Retinal pigment epithelial cell (primary cell): ENCODE measurements around the gene STX19.

ENCODE experiments used
- DNase-seq: peaks from one replicate; pipeline ENCODE4 v3.0.0-alpha.2; 2010; ENCODE audit warnings: low read depth
- H3K4me3 ChIP-seq: 2 replicates; pipeline ENCODE4 v1.5.1; 2011; ENCODE audit warnings: mild to moderate bottlenecking, low read length, control low read depth, moderate library complexity
- TF ChIP-seq, protein P1 (sequence below): conservative IDR thresholded peaks from 2 replicates; pipeline ENCODE4 v1.5.1; 2011; ENCODE audit warnings: low read depth, low read length, control low read depth, inconsistent platforms

Gene STX19

DNA sequence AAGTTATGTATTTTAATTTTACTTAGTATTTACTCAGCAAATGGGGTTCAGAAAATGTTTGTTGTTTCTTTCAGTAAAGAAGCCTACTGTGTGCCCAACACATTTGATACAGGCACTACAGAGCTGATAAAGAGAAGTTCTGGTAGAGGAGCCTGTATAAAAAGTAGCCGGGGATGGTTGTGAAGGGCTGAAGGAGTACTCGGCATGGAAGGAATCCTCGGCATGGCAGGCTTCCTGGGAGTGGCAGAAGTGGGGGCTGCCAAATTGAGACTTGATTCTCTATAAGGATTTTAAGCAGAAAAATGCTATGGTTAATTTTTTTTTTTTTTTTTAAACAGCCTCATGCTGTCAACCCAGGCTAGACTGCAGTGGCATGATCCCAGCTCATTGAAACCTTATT is 39.2 kb downstream of the STX19 start:
- DNase-seq = no peak
- TF ChIP-seq, protein P1, sequence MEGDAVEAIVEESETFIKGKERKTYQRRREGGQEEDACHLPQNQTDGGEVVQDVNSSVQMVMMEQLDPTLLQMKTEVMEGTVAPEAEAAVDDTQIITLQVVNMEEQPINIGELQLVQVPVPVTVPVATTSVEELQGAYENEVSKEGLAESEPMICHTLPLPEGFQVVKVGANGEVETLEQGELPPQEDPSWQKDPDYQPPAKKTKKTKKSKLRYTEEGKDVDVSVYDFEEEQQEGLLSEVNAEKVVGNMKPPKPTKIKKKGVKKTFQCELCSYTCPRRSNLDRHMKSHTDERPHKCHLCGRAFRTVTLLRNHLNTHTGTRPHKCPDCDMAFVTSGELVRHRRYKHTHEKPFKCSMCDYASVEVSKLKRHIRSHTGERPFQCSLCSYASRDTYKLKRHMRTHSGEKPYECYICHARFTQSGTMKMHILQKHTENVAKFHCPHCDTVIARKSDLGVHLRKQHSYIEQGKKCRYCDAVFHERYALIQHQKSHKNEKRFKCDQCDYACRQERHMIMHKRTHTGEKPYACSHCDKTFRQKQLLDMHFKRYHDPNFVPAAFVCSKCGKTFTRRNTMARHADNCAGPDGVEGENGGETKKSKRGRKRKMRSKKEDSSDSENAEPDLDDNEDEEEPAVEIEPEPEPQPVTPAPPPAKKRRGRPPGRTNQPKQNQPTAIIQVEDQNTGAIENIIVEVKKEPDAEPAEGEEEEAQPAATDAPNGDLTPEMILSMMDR = no peak

DNA sequence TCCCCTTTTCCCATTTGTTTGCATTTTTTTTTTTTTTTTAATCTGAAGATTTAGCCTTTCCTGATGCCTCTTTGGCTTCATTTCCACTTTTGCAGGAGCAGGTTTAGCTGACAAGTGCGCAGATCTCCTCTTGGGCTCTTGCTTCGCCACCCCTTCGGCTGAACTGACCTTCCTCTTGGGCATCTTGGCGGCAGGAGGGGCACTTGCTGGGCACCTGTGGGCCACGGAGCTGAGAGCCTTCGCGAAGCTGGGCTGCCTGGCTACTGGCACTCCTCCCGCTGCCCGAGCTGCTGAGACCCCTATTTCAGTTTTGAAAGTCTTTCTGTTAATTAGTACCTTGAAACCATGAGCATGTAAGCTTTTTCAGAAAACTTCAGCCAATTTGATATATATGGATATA is 39.6 kb downstream of the STX19 start:
- TF ChIP-seq, protein P1 = no peak
- no peak for DNase-seq
- no peak overlapping the region for H3K4me3 ChIP-seq

More for the DNA sequence above, 39.2 kb downstream of the STX19 start:
- H3K4me3 ChIP-seq = no peak overlapping the region

DNA sequence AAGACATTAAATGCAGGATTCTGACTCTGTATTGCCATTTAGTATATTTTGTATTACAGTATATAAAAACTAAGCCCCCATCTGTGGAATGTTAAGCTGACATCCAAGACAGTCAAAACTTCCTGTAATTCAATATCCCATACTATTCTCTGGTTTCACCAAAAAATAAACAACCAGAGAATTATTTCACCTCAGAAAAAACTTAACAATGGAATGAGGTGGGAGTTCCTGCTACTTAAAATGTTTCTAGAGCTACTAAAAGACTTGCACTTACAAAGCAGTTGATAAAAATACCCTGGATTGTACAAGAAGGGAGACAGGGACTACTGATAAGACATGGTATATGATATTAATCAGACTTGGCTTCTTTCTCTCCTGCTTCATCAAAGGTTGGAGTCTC is 40.1 kb downstream of the STX19 start:
- TF ChIP-seq, protein P1 = no peak

DNA sequence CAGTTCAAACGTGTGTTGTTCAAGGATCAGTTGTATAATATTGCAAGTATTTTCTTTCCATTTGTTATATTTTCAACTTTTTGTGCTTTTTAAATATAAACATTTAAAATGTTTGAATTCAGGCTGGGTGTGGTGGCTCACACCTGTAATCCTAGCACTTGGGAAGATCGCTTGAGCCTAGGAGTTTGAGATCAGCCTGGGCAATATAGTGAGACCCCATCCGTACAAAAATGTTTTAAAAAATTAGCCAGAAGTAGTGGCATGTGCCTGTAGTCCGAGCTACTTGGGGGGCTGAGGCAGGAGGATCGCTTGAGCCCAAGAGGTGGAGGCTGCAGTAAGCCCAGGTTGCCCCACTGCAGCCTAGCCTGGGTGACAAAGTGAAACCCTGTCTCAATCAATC is 43.8 kb downstream of the STX19 start:
- DNase-seq = no peak
- TF ChIP-seq, protein P1 = no peak
- no peak overlapping the region for H3K4me3 ChIP-seq

More for the DNA sequence above, 40.1 kb downstream of the STX19 start:
- DNase-seq = no peak
- H3K4me3 ChIP-seq = no peak overlapping the region

DNA sequence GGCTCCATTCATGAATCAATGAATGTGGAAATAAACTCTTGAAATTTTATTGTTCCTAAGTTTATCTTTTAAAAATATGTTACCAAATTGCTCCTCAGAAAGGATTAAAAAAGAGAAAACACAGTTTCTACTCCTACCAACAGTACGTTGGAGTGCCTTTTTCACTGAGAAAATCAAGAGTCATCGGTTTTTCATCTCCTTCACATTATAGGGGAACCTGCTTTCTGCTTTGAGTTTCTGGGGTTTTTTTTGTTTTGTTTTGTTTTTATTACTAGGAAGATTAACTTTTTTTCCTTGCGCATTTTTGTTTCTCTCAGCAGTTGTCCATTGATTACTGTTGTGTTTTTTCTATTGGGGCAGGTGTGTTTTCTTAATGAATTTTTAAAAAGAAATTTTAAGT is 45.0 kb downstream of the STX19 start:
- H3K4me3 ChIP-seq = no peak overlapping the region
- no peak for DNase-seq
- TF ChIP-seq, protein P1 = no peak

DNA sequence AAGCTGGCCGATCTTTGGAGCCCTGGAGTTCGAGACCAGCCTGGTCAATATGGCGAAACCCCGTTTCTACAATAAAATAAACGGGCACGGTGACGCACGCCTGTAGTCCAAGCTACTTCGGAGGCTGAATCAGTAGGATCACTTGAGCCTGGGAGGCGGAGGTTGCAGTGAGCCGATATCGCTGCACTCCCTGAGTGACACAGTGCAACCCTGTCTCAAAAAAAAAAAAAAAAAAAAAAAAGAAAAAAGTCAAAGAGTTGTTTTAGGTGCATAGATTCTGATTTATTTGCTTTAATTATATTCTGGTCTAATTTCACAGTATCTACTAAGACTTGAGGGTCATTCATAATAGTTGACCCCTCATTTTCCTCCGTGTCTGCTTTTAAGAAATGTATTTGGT is 46.7 kb downstream of the STX19 start:
- no peak for DNase-seq
- TF ChIP-seq, protein P1 = no peak

DNA sequence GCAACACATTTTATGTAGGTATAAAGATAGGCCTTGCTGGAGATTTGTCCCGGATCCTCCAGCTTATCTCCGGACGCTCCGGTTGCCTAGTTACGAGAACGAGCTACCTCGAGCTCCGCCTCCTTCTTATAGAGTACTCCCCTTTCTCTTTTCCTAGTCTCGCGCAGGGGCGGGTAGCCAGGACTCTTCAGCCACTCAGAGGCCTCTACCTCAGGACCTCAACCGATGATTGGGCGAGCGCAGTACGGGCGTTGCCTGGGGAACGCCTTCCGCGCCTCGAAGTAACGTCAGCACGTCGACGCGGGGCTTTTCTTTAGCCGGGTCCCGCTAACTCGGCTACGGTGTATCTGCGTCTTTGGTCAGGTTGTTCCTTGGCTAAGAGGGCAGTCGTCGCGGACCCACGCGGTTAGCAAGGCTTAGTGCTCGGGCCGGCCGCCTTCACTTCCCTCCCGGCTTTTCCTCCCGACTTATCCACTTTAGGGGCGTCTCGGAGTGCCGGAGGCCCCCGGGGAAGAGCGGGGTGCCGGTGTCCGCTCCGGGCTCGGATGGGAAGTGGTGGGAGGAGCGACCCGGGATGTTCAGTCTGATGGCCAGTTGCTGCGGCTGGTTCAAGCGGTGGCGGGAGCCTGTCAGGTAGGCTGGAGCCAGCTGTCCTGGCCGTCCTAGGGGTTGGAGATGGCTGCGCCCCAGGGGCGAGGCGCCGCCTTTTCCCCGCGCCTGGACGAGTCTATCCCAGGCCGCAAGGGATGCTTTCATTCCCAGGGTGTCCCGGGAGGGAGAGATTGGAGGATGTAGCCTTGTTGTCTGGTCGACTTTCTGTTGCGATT is 48.3 kb downstream of the STX19 start, which contains the start of gene ARL13B:
TSS of gene ARL13B (plus strand) at position 306 of the 827 bp plus-strand sequence. CDS start at position 575, 269 bp downstream.
- H3K4me3 ChIP-seq = peak within 1 kb of the TSS; percentile 92
- TF ChIP-seq, protein P1 = no peak
- peak; percentile 97 for DNase-seq

More for the DNA sequence above, 46.7 kb downstream of the STX19 start:
- no peak overlapping the region for H3K4me3 ChIP-seq
